GM23338 (cell line): ENCODE measurements around the gene MPL. TPM values are rescaled to one million over a fixed set of nuclear protein-coding genes. Genes with fewer than 3 reads are reported as not detected.

ENCODE experiments used
- ATAC-seq: fragments of 200-7000 bp; cut with Tn5 transposase; 3 replicates; pipeline ENCODE4 v1.9.1; 2020
- DNase-seq: peaks from one replicate; pipeline ENCODE4 v3.0.0-alpha.2; 2015; ENCODE audit warnings: low spot score
- H2AFZ ChIP-seq: fragments of 200-600 bp; sonication (generic); 2 replicates; pipeline ENCODE4 v1.8.0; 2016; ENCODE audit warnings: antibody characterized with exemption, mild to moderate bottlenecking, moderate library complexity
- H3F3A ChIP-seq: fragments of 200-600 bp; sonication (generic); replicated peaks from 2 replicates; pipeline ENCODE4 v1.8.0; 2017; ENCODE audit warnings: antibody characterized with exemption, mixed run types, low read depth
- H3K27ac ChIP-seq: fragments of 200-600 bp; sonication (generic); 2 replicates; pipeline ENCODE4 v1.6.1; 2016; ENCODE audit warnings: low read depth
- H3K27me3 ChIP-seq: fragments of 200-600 bp; sonication (generic); 2 replicates; pipeline ENCODE4 v1.8.0; 2016; ENCODE audit warnings: mild to moderate bottlenecking, mixed run types, moderate library complexity; ENCODE audit not compliant: insufficient read depth
- H3K36me3 ChIP-seq: fragments of 200-600 bp; sonication (generic); 2 replicates; pipeline ENCODE4 v1.8.0; 2016; ENCODE audit warnings: mild to moderate bottlenecking; ENCODE audit not compliant: insufficient read depth
- H3K4me1 ChIP-seq: fragments of 200-600 bp; sonication (generic); 2 replicates; pipeline ENCODE4 v1.8.0; 2016; ENCODE audit warnings: mild to moderate bottlenecking, moderate library complexity; ENCODE audit not compliant: insufficient read depth
- H3K4me2 ChIP-seq: fragments of 200-600 bp; sonication (generic); 2 replicates; pipeline ENCODE4 v1.7.1; 2017; ENCODE audit warnings: mixed run types
- H3K4me3 ChIP-seq: fragments of 200-600 bp; sonication (generic); 2 replicates; pipeline ENCODE4 v1.6.1; 2016; ENCODE audit warnings: mixed run types
- H3K79me2 ChIP-seq: fragments of 200-600 bp; sonication (generic); replicated peaks from 2 replicates; pipeline ENCODE4 v1.8.0; 2017; ENCODE audit warnings: mild to moderate bottlenecking; ENCODE audit not compliant: insufficient read depth
- H3K9me2 ChIP-seq: fragments of 200-600 bp; sonication (generic); 2 replicates; pipeline ENCODE4 v1.8.0; 2017; ENCODE audit not compliant: insufficient read depth
- H4K20me1 ChIP-seq: fragments of 200-600 bp; sonication (generic); replicated peaks from 2 replicates; pipeline ENCODE4 v1.8.0; 2017; ENCODE audit warnings: mild to moderate bottlenecking; ENCODE audit not compliant: insufficient read depth
- H3K27ac Mint-ChIP-seq: 2 replicates; pipeline ENCODE4 v1.8.0; 2020; ENCODE audit warnings: inconsistent platforms, mild to moderate bottlenecking, moderate library complexity, mixed read lengths
- H3K27me3 Mint-ChIP-seq: 3 replicates; pipeline ENCODE4 v1.8.0; 2022; ENCODE audit warnings: low read depth, mild to moderate bottlenecking, moderate library complexity, mixed read lengths, inconsistent platforms; ENCODE audit not compliant: insufficient read depth, poor library complexity
- H3K36me3 Mint-ChIP-seq: 3 replicates; pipeline ENCODE4 v1.8.0; 2021; ENCODE audit warnings: low read depth, mild to moderate bottlenecking, inconsistent platforms, moderate library complexity, mixed read lengths
- H3K4me1 Mint-ChIP-seq: 3 replicates; pipeline ENCODE4 v1.8.0; 2020; ENCODE audit warnings: mild to moderate bottlenecking, inconsistent platforms, mixed read lengths
- H3K4me3 Mint-ChIP-seq: 3 replicates; pipeline ENCODE4 v1.8.0; 2021; ENCODE audit warnings: moderate library complexity, mild to moderate bottlenecking, inconsistent platforms, mixed read lengths
- H3K9me3 Mint-ChIP-seq: 3 replicates; pipeline ENCODE4 v1.8.0; 2020; ENCODE audit warnings: moderate library complexity, mild to moderate bottlenecking, inconsistent platforms, mixed read lengths
- CREB1 ChIP-seq: fragments of 250-450 bp; sonication (Bioruptor Pico); IDR thresholded peaks from 2 replicates; pipeline ENCODE4 v1.5.0; 2020; ENCODE audit warnings: low read depth, mild to moderate bottlenecking, moderate library complexity
- EZH2 ChIP-seq: fragments of 200-600 bp; sonication (generic); IDR thresholded peaks from one replicate; pipeline ENCODE4 v1.8.0; 2017; ENCODE audit warnings: antibody characterized with exemption, mild to moderate bottlenecking, low read depth; ENCODE audit not compliant: unreplicated experiment
- EZH2phosphoT487 ChIP-seq: fragments of 200-600 bp; sonication (generic); IDR thresholded peaks from one replicate; pipeline ENCODE4 v1.8.1; 2018; ENCODE audit warnings: antibody characterized with exemption; ENCODE audit not compliant: unreplicated experiment
- POLR2AphosphoS5 ChIP-seq: IDR thresholded peaks from 2 replicates; pipeline ENCODE4 v1.6.1; 2016; ENCODE audit warnings: antibody characterized with exemption, low read depth
- STAT1 ChIP-seq: IDR thresholded peaks from one replicate; pipeline ENCODE4 v1.6.1; 2016; ENCODE audit warnings: antibody characterized with exemption; ENCODE audit not compliant: unreplicated experiment
- ZNF114 ChIP-seq: fragments of 250-450 bp; sonication (Bioruptor Pico); IDR thresholded peaks from 2 replicates; pipeline ENCODE4 v1.5.0; 2020; ENCODE audit warnings: mild to moderate bottlenecking, moderate library complexity
- polyA plus RNA-seq: library from polyadenylated mRNA; unstranded; fragments of >200 nt; fragmentation: Nextera tagmentation; extraction: Ambion mirVana; gene quantifications from 2 replicates; pipeline ENCODE4 v1.2.1, GENCODE V29; 2016
- total RNA-seq: library from RNA; depleted of rRNA; stranded (reverse); fragments of >200 nt; shearing (Covaris generic); gene quantifications from 2 replicates; pipeline ENCODE4 v1.2.3, GENCODE V29; 2014
- TF ChIP-seq, protein P1 (sequence below): IDR thresholded peaks from 2 replicates; pipeline ENCODE4 v1.6.1; 2016; ENCODE audit warnings: antibody characterized with exemption
- TF ChIP-seq, protein P2 (sequence below), 2 experiments: fragments of 200-600 bp in 1 of 2; sonication (generic) in 1 of 2; conservative IDR thresholded peaks; 2 replicates each; pipeline versions ENCODE4 v1.5.1 to v1.6.1; 2016 to 2017; ENCODE audit warnings: antibody characterized with exemption in 2 of 2, low read depth in 2 of 2, mild to moderate bottlenecking in 2 of 2, moderate library complexity in 1 of 2
- TF ChIP-seq, protein P3 (sequence below): IDR thresholded peaks from one replicate; pipeline ENCODE4 v1.6.1; 2018; ENCODE audit warnings: antibody characterized with exemption; ENCODE audit not compliant: unreplicated experiment

The MPL gene
- total and polyA plus RNA-seq, 2 experiments from 2014 or later: not detected

DNA sequence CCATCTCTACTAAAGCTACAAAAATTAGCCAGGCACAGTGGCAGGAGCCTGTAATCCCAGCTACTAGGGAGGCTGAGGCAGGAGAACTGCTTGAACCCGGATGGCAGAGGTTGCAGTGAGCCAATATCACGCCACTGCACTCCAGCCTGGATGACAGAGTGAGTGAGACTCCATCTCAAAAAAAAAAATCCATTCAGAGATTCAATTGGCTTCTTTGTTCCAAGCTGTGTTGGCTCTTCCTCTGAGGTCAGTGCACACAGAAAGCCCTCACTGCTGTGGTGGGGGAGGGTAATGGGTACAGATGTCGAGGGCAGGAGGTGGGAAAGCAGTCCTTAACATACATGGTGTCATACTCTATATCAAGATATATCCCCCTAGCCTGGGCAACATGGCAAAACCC is 22.1 kb upstream of the MPL start:
- H3K9me2 ChIP-seq: no peaks in the 10 kb centered on the region
- H2AFZ ChIP-seq: no peak overlapping the region
- H3K4me2 ChIP-seq: no peak overlapping the region
- no peaks in the 10 kb centered on the region for H3K79me2 ChIP-seq
- H3K36me3 ChIP-seq: no peaks in the 10 kb centered on the region
- Mint-ChIP-seq H3K27me3 (peaks cover 11% of the 10 kb centered on the region), H3K36me3 (no peaks in the 10 kb centered on the region), H3K27ac (no peak overlapping the region), H3K4me3 (no peak overlapping the region), H3K4me1 (peaks cover 7% of the 10 kb centered on the region; the same call in 2 of the 3 replicates), H3K9me3 (no peaks in the 10 kb centered on the region)
- DNase-seq: no peak
- H4K20me1 ChIP-seq: no peaks in the 10 kb centered on the region
- H3F3A ChIP-seq: no peaks in the 10 kb centered on the region
- H3K4me1 ChIP-seq: no peaks in the 10 kb centered on the region
- no peak overlapping the region for H3K4me3 ChIP-seq
- TF ChIP-seq, protein P1, sequence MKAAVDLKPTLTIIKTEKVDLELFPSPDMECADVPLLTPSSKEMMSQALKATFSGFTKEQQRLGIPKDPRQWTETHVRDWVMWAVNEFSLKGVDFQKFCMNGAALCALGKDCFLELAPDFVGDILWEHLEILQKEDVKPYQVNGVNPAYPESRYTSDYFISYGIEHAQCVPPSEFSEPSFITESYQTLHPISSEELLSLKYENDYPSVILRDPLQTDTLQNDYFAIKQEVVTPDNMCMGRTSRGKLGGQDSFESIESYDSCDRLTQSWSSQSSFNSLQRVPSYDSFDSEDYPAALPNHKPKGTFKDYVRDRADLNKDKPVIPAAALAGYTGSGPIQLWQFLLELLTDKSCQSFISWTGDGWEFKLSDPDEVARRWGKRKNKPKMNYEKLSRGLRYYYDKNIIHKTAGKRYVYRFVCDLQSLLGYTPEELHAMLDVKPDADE: no peak
- TF ChIP-seq POLR2AphosphoS5 (no peak), ZNF114 (CRISPR knock-in tag) (no peak), EZH2phosphoT487 (no peak), STAT1 (no peak), EZH2 (no peak), CREB1 (CRISPR knock-in tag) (no peak)
- TF ChIP-seq, protein P2, sequence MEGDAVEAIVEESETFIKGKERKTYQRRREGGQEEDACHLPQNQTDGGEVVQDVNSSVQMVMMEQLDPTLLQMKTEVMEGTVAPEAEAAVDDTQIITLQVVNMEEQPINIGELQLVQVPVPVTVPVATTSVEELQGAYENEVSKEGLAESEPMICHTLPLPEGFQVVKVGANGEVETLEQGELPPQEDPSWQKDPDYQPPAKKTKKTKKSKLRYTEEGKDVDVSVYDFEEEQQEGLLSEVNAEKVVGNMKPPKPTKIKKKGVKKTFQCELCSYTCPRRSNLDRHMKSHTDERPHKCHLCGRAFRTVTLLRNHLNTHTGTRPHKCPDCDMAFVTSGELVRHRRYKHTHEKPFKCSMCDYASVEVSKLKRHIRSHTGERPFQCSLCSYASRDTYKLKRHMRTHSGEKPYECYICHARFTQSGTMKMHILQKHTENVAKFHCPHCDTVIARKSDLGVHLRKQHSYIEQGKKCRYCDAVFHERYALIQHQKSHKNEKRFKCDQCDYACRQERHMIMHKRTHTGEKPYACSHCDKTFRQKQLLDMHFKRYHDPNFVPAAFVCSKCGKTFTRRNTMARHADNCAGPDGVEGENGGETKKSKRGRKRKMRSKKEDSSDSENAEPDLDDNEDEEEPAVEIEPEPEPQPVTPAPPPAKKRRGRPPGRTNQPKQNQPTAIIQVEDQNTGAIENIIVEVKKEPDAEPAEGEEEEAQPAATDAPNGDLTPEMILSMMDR (conservative IDR thresholded peaks at IDR 0.05; ENCODE audit: low read depth in 2 of 2): no peak
- TF ChIP-seq, protein P3, sequence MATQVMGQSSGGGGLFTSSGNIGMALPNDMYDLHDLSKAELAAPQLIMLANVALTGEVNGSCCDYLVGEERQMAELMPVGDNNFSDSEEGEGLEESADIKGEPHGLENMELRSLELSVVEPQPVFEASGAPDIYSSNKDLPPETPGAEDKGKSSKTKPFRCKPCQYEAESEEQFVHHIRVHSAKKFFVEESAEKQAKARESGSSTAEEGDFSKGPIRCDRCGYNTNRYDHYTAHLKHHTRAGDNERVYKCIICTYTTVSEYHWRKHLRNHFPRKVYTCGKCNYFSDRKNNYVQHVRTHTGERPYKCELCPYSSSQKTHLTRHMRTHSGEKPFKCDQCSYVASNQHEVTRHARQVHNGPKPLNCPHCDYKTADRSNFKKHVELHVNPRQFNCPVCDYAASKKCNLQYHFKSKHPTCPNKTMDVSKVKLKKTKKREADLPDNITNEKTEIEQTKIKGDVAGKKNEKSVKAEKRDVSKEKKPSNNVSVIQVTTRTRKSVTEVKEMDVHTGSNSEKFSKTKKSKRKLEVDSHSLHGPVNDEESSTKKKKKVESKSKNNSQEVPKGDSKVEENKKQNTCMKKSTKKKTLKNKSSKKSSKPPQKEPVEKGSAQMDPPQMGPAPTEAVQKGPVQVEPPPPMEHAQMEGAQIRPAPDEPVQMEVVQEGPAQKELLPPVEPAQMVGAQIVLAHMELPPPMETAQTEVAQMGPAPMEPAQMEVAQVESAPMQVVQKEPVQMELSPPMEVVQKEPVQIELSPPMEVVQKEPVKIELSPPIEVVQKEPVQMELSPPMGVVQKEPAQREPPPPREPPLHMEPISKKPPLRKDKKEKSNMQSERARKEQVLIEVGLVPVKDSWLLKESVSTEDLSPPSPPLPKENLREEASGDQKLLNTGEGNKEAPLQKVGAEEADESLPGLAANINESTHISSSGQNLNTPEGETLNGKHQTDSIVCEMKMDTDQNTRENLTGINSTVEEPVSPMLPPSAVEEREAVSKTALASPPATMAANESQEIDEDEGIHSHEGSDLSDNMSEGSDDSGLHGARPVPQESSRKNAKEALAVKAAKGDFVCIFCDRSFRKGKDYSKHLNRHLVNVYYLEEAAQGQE: no peak
- H3K27me3 ChIP-seq: no peaks in the 10 kb centered on the region
- H3K27ac ChIP-seq: no peak overlapping the region
- ATAC-seq: no peak
